Upper lobe of right lung (tissue), 1 donor: ENCODE measurements around the gene ZNF23. TPM values are rescaled to one million over a fixed set of nuclear protein-coding genes. Genes with fewer than 3 reads are reported as not detected.
"Not testable (repeated sequence)": the region's sequence is repeated elsewhere in the genome, so short reads cannot be mapped to it uniquely, and the experiment has no call there.

ENCODE experiments used
- ATAC-seq: fragments of 200-7000 bp; cut with Tn5 transposase; one replicate; pipeline ENCODE4 v1.9.1; 2020; ENCODE audit warnings: mild to moderate bottlenecking, moderate library complexity
- DNase-seq: peaks from one replicate; pipeline ENCODE4 v3.0.0-alpha.2; 2020
- H3K27ac ChIP-seq: fragments of 200-600 bp; one replicate; pipeline ENCODE4 v1.8.0; 2022
- H3K27me3 ChIP-seq: fragments of 200-600 bp; one replicate; pipeline ENCODE4 v1.8.0; 2022; ENCODE audit warnings: mild to moderate bottlenecking
- H3K36me3 ChIP-seq: fragments of 200-600 bp; one replicate; pipeline ENCODE4 v1.8.0; 2022
- H3K4me1 ChIP-seq: fragments of 200-600 bp; one replicate; pipeline ENCODE4 v1.8.0; 2022
- H3K4me3 ChIP-seq: fragments of 200-600 bp; one replicate; pipeline ENCODE4 v1.8.0; 2022; ENCODE audit warnings: mild to moderate bottlenecking
- H3K9me3 ChIP-seq: fragments of 200-600 bp; one replicate; pipeline ENCODE4 v1.8.0; 2022
- CTCF ChIP-seq: fragments of 200-600 bp; IDR thresholded peaks from one replicate; pipeline ENCODE4 v1.8.0; 2022; ENCODE audit warnings: antibody characterized with exemption
- intact Hi-C: fragments of 100-400 bp; cut with DNase I; formaldehyde crosslinking; loops from one replicate; pipeline ENCODE4 v1.11.0; 2022
- long read RNA-seq: library from polyadenylated mRNA; unstranded; transcript quantifications from one replicate; pipeline ENCODE4 v2.0.0, GENCODE V29; 2021
- total RNA-seq: library from RNA; stranded (reverse); fragmentation: NEBNext Ultra II Directional; extraction: Animal tissue kit (Norgen Biotek cat#: 25700); gene quantifications from one replicate; pipeline ENCODE4 v1.2.1, GENCODE V29; 2021
- donor health status: DM: no; HTN: yes; CAD: no; lungs with severe emphysema.

Gene ZNF23
- total RNA-seq = 7.3 TPM
- long read RNA-seq, partial matches to known transcripts = 0 of 7 reads
- long read RNA-seq, other reads (novel, unspliced or antisense) = 6 of 7 reads

- H3K36me3 ChIP-seq = no peaks in the 10 kb centered on the region
- H3K9me3 ChIP-seq = no peaks in the 10 kb centered on the region
- TF ChIP-seq CTCF = no peak
- peak within 1 kb of the TSS; percentile 91 for H3K27ac ChIP-seq
- DNase-seq (peak; percentile 94), ATAC-seq (peak; percentile 100)
- intact Hi-C loops = no loop called here
- peak within 1 kb of the TSS; percentile 98 for H3K4me3 ChIP-seq
- H3K27me3 ChIP-seq = no peaks in the 10 kb centered on the region
- H3K4me1 ChIP-seq = peaks cover 23% of the 10 kb centered on the region
Measured at GRCh38 chr16:71461686-71462648, at the start of gene ZNF23. Gene ZNF23, minus strand, starts transcription at chr16:71462247. Its CDS starts 5,451 bp downstream, at chr16:71456796.

- Histone ChIP-seq H3K27me3 (no peaks in the 10 kb centered on the region), H3K4me3 (no peak overlapping the region), H3K36me3 (no peaks in the 10 kb centered on the region), H3K27ac (no peak overlapping the region), H3K9me3 (no peaks in the 10 kb centered on the region), H3K4me1 (no peaks in the 10 kb centered on the region)
- ATAC-seq (no peak), DNase-seq (no peak)
- TF ChIP-seq CTCF = no peak
- intact Hi-C loops = no loop called here
Measured at GRCh38 chr16:71507061-71507460, 45.0 kb upstream of the ZNF23 start.

DNA sequence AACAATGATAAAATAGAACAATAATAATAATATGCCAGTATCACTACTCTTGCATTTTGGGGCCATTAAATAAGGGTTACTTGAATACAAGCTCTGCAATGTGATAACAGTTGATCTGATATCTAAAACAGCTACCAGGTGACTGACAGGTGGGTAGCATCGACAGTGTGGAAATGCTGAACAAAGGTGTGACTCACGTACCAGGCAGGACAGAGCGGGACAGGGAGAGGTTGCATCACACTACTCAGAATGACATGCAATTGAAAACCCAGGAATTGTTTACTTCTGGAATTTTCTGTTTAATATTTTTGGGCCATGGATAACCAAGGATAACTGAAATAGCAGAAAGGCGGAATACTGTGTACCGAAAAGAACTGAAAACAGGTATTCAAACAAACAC is 42.9 kb upstream of the ZNF23 start:
- Histone ChIP-seq H3K27me3 (no peaks in the 10 kb centered on the region), H3K36me3 (no peaks in the 10 kb centered on the region), H3K9me3 (no peaks in the 10 kb centered on the region), H3K4me3 (no peak overlapping the region), H3K27ac (no peak overlapping the region), H3K4me1 (no peaks in the 10 kb centered on the region)
- TF ChIP-seq CTCF = no peak
- no peak for ATAC-seq
- intact Hi-C loops = loop anchor here (5.0 kb wide), 1 partner anchor 93 kb away; no protein-coding TSS in a partner anchor
- no peak for DNase-seq

- H3K36me3 ChIP-seq, ATAC-seq, H3K27me3 ChIP-seq, H3K4me1 ChIP-seq, H3K4me3 ChIP-seq, DNase-seq, H3K9me3 ChIP-seq, H3K27ac ChIP-seq: not testable (repeated sequence)
- intact Hi-C loops = loop anchor here (5.0 kb wide), 1 partner anchor 92 kb away; no protein-coding TSS in a partner anchor
Measured at GRCh38 chr16:71504051-71504450, 42.0 kb upstream of the ZNF23 start.

DNA sequence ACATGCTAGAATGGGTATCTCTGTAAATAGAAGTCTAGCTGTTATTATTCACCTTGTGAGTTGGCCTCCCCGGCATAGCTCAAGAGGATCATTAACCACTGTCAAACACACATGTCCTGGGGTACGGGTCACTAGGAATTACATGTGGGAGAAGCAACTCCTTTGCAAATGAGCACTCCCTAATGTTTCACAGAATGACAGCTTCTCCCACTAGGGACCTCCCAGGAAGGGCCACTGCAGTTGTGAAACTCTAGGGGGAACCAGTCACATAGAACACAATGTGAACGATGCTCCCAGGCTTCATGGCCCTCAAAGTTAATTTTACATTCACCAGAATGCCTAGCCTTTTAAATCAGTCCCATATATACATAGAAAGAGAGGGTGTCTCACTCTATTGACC is 39.5 kb upstream of the ZNF23 start:
- ATAC-seq (no peak), DNase-seq (no peak)
- H3K27ac ChIP-seq = no peak overlapping the region
- intact Hi-C loops = loop anchor here (5.0 kb wide), 1 partner anchor 89 kb away; no protein-coding TSS in a partner anchor
- no peak for TF ChIP-seq CTCF
- no peaks in the 10 kb centered on the region for H3K9me3 ChIP-seq
- H3K4me3 ChIP-seq = no peak overlapping the region
- H3K27me3 ChIP-seq = no peaks in the 10 kb centered on the region
- no peaks in the 10 kb centered on the region for H3K36me3 ChIP-seq
- no peaks in the 10 kb centered on the region for H3K4me1 ChIP-seq

GRCh38 chr16:71500964-71501363 is 38.9 kb upstream of the ZNF23 start:
- H3K27ac ChIP-seq = no peak overlapping the region
- H3K36me3 ChIP-seq = no peaks in the 10 kb centered on the region
- no peak overlapping the region for H3K4me3 ChIP-seq
- H3K4me1 ChIP-seq = no peaks in the 10 kb centered on the region
- no peak for ATAC-seq
- no peak for TF ChIP-seq CTCF
- H3K27me3 ChIP-seq = no peaks in the 10 kb centered on the region
- no peak for DNase-seq
- intact Hi-C loops = loop anchor here (5.0 kb wide), 1 partner anchor 89 kb away; no protein-coding TSS in a partner anchor
- H3K9me3 ChIP-seq = no peaks in the 10 kb centered on the region
